H9 (cell line): Measurements from ENCODE around the gene PLEKHM3. TPM values are rescaled to one million over a fixed set of nuclear protein-coding genes. Genes with fewer than 3 reads are reported as not detected.
A peak's percentile ranks its signal among the peaks of the same experiment; 100 is the strongest.

Source experiments
- DNase-seq: peaks from one replicate; pipeline ENCODE4 v3.0.0-alpha.2; 2017
- H2AFZ ChIP-seq: one replicate; pipeline ENCODE4 v1.6.1; 2013; ENCODE audit warnings: mild to moderate bottlenecking, low read length, control low read depth, moderate library complexity
- H2AK5ac ChIP-seq: 2 replicates; pipeline ENCODE4 v1.6.1; 2013; ENCODE audit warnings: low read length, control low read depth, mixed read lengths; ENCODE audit not compliant: insufficient read length
- H2BK120ac ChIP-seq: one replicate; pipeline ENCODE4 v1.6.1; 2013; ENCODE audit warnings: low read depth, mild to moderate bottlenecking, low read length, control low read depth, inconsistent platforms; ENCODE audit not compliant: poor library complexity, severe bottlenecking
- H2BK12ac ChIP-seq: 2 replicates; pipeline ENCODE4 v1.6.1; 2013; ENCODE audit warnings: low read length, control low read depth, mixed read lengths, low read depth; ENCODE audit not compliant: insufficient read length
- H2BK15ac ChIP-seq: 2 replicates; pipeline ENCODE4 v1.6.1; 2013; ENCODE audit warnings: low read depth, low read length, control low read depth
- H2BK20ac ChIP-seq: one replicate; pipeline ENCODE4 v1.6.1; 2013; ENCODE audit warnings: low read depth, mild to moderate bottlenecking, low read length, control low read depth, inconsistent platforms; ENCODE audit not compliant: poor library complexity, severe bottlenecking
- H2BK5ac ChIP-seq: 2 replicates; pipeline ENCODE4 v1.6.1; 2013; ENCODE audit warnings: low read length, control low read depth, mixed read lengths; ENCODE audit not compliant: insufficient read length
- H3K14ac ChIP-seq: 2 replicates; pipeline ENCODE4 v1.6.1; 2013; ENCODE audit warnings: low read length, control low read depth; ENCODE audit not compliant: insufficient read depth
- H3K18ac ChIP-seq: 2 replicates; pipeline ENCODE4 v1.6.1; 2013; ENCODE audit warnings: low read depth, mild to moderate bottlenecking, mixed read lengths, low read length, control low read depth; ENCODE audit not compliant: insufficient read length
- H3K23ac ChIP-seq: 2 replicates; pipeline ENCODE4 v1.6.1; 2013; ENCODE audit warnings: low read length, control low read depth, mixed read lengths, low read depth; ENCODE audit not compliant: insufficient read length
- H3K23me2 ChIP-seq: 2 replicates; pipeline ENCODE4 v1.6.1; 2013; ENCODE audit warnings: low read depth, mild to moderate bottlenecking, mixed read lengths, low read length, control low read depth; ENCODE audit not compliant: insufficient read length, poor library complexity, severe bottlenecking
- H3K27ac ChIP-seq: 2 replicates; pipeline ENCODE4 v1.5.1; 2013; ENCODE audit warnings: low read length, control low read depth, mixed read lengths, low read depth; ENCODE audit not compliant: insufficient read length
- H3K27me3 ChIP-seq: 2 replicates; pipeline ENCODE4 v1.6.1; 2013; ENCODE audit warnings: low read length, control low read depth, inconsistent platforms; ENCODE audit not compliant: insufficient read depth
- H3K4ac ChIP-seq: 2 replicates; pipeline ENCODE4 v1.6.1; 2013; ENCODE audit warnings: low read depth, mild to moderate bottlenecking, control low read depth, inconsistent platforms, low read length, moderate library complexity
- H3K4me1 ChIP-seq: 2 replicates; pipeline ENCODE4 v1.6.1; 2013; ENCODE audit warnings: low read length, control low read depth, inconsistent platforms; ENCODE audit not compliant: insufficient read depth
- H3K4me2 ChIP-seq: 2 replicates; pipeline ENCODE4 v1.6.1; 2013; ENCODE audit warnings: low read length, control low read depth, mixed read lengths; ENCODE audit not compliant: insufficient read length, insufficient read depth
- H3K56ac ChIP-seq: 2 replicates; pipeline ENCODE4 v1.6.1; 2013; ENCODE audit warnings: low read depth, mild to moderate bottlenecking, mixed read lengths, low read length, control low read depth; ENCODE audit not compliant: insufficient read length
- H3K79me1 ChIP-seq: 2 replicates; pipeline ENCODE4 v1.6.1; 2013; ENCODE audit warnings: low read depth, mild to moderate bottlenecking, moderate library complexity, low read length, control low read depth, inconsistent platforms; ENCODE audit not compliant: insufficient read depth, poor library complexity, severe bottlenecking
- H3K79me2 ChIP-seq: 2 replicates; pipeline ENCODE4 v1.6.1; 2013; ENCODE audit warnings: low read length, control low read depth, inconsistent platforms; ENCODE audit not compliant: insufficient read depth
- H3K9ac ChIP-seq: 2 replicates; pipeline ENCODE4 v1.6.1; 2013; ENCODE audit warnings: low read length, control low read depth, mixed read lengths; ENCODE audit not compliant: insufficient read length; ENCODE audit errors: extremely low read depth
- H3K9me3 ChIP-seq: one replicate; pipeline ENCODE4 v1.6.1; 2013; ENCODE audit warnings: low read depth, low read length, inconsistent platforms; ENCODE audit not compliant: control insufficient read depth
- H3T11ph ChIP-seq: one replicate; pipeline ENCODE4 v1.6.1; 2013; ENCODE audit warnings: mild to moderate bottlenecking, low read length, control low read depth, inconsistent platforms
- H4K20me1 ChIP-seq: one replicate; pipeline ENCODE4 v1.6.1; 2013; ENCODE audit not compliant: control insufficient read depth, insufficient read length, insufficient read depth
- H4K5ac ChIP-seq: 2 replicates; pipeline ENCODE4 v1.6.1; 2013; ENCODE audit warnings: low read depth, mild to moderate bottlenecking, mixed read lengths, low read length, control low read depth; ENCODE audit not compliant: insufficient read length
- H4K8ac ChIP-seq: replicated peaks from 2 replicates; pipeline ENCODE4 v1.6.1; 2013; ENCODE audit warnings: low read length, control low read depth, mixed read lengths, low read depth; ENCODE audit not compliant: insufficient read length
- H4K91ac ChIP-seq: 2 replicates; pipeline ENCODE4 v1.6.1; 2013; ENCODE audit warnings: low read depth, mild to moderate bottlenecking, moderate library complexity, mixed read lengths, low read length, control low read depth; ENCODE audit not compliant: insufficient read length
- H3K27ac Mint-ChIP-seq, 3 experiments: 2 replicates in 2 of 3; 3 replicates in 1 of 3; pipeline ENCODE4 v1.8.0; 2020 to 2021; ENCODE audit warnings: mixed read lengths in 3 of 3, mild to moderate bottlenecking in 1 of 3, moderate library complexity in 1 of 3
- H3K27me3 Mint-ChIP-seq: 2 replicates; pipeline ENCODE4 v1.8.0; 2021; ENCODE audit warnings: low read depth, mild to moderate bottlenecking, moderate library complexity, mixed read lengths
- H3K36me3 Mint-ChIP-seq, 3 experiments: 2 replicates in 2 of 3; 3 replicates in 1 of 3; pipeline ENCODE4 v1.8.0; 2020 to 2021; ENCODE audit warnings: low read depth in 3 of 3, mixed read lengths in 3 of 3; ENCODE audit not compliant: insufficient read depth in 1 of 3
- H3K4me1 Mint-ChIP-seq, 2 experiments: 2 replicates each; pipeline ENCODE4 v1.8.0; 2020; ENCODE audit warnings: mixed read lengths in 2 of 2
- H3K4me3 Mint-ChIP-seq, 2 experiments: 2 replicates in 1 of 2; 3 replicates in 1 of 2; pipeline ENCODE4 v1.8.0; 2020 to 2021; ENCODE audit warnings: mild to moderate bottlenecking in 2 of 2, mixed read lengths in 2 of 2, moderate library complexity in 1 of 2
- H3K9me3 Mint-ChIP-seq, 2 experiments: 2 replicates in 1 of 2; 3 replicates in 1 of 2; pipeline ENCODE4 v1.8.0; 2020; ENCODE audit warnings: mild to moderate bottlenecking in 2 of 2, mixed read lengths in 2 of 2, moderate library complexity in 1 of 2
- WGBS: extraction: QIAGEN DNeasy Blood & Tissue Kit; methylation state at CpG from one replicate; pipeline ENCODE4 v1.1.7; 2013; ENCODE audit warnings: missing lambda C conversion rate, low lambda C conversion rate, mixed read lengths; ENCODE audit not compliant: insufficient read length; ENCODE audit errors: extremely low coverage; 5-methylcytosine and 5-hydroxymethylcytosine counted together
- total RNA-seq: library from RNA; stranded (reverse); gene quantifications from 2 replicates; pipeline ENCODE4 v1.2.1, GENCODE V29; 2021
- TF ChIP-seq, protein P1 (sequence below): fragments of 200-600 bp; sonication (generic); conservative IDR thresholded peaks from 3 replicates; pipeline ENCODE4 v1.8.0; 2021; ENCODE audit warnings: antibody characterized with exemption, mild to moderate bottlenecking

PLEKHM3 gene
- total RNA-seq, 1 experiment from 2014 or later = 7.5 TPM

DNA sequence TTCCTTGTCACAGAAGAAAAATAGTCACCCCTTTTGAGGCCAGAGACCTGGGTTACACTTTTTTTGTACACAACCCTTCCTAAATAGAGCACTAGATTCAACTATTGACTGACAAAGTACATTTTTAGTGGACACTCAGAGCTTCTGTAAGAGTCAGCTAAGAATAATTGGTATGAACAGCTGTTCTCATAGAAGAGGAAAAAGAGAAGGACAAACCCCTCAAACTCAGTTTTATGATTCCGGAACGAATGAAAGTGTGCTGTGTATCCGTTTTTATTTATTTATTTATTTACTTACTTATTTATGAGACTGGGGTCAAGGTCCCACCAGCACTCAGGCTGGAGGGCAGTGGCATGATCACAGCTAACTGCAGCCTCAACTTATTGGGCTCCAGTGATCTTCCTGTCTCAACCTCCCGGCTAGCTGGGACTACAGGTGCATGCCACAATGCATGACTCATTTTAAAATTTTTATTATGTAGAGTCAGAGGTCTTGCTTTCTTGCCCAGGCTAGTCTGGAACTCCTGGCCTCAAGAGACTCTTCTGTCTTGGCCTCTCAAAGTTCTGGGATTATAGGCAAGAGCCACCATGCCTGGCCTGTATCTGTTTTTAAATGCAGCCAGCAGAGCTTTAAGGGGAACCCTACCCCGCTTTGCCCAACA, 219.6 kb downstream of the PLEKHM3 start:
- H4K5ac ChIP-seq = no peak overlapping the region
- no peak overlapping the region for H2BK120ac ChIP-seq
- no peak overlapping the region for H2AK5ac ChIP-seq
- H3K4me1 Mint-ChIP-seq = peaks cover 37 to 40% of the 10 kb centered on the region in 2 experiments
- no peak overlapping the region for H2BK20ac ChIP-seq
- H4K20me1 ChIP-seq = no peaks in the 10 kb centered on the region
- H3K9me3 ChIP-seq = no peaks in the 10 kb centered on the region
- no peaks in the 10 kb centered on the region for H3K27me3 Mint-ChIP-seq
- no peak overlapping the region for H3K4me3 Mint-ChIP-seq
- H3K36me3 Mint-ChIP-seq = no peaks in the 10 kb centered on the region
- DNase-seq = no peak
- no peaks in the 10 kb centered on the region for H3K27me3 ChIP-seq
- no peak overlapping the region for H3K4ac ChIP-seq
- no peak overlapping the region for H2BK15ac ChIP-seq
- H4K8ac ChIP-seq = no peak overlapping the region
- H3K4me2 ChIP-seq = no peak overlapping the region
- H4K91ac ChIP-seq = no peak overlapping the region
- H3T11ph ChIP-seq = no peak overlapping the region
- H2AFZ ChIP-seq = no peak overlapping the region
- TF ChIP-seq, protein P1, sequence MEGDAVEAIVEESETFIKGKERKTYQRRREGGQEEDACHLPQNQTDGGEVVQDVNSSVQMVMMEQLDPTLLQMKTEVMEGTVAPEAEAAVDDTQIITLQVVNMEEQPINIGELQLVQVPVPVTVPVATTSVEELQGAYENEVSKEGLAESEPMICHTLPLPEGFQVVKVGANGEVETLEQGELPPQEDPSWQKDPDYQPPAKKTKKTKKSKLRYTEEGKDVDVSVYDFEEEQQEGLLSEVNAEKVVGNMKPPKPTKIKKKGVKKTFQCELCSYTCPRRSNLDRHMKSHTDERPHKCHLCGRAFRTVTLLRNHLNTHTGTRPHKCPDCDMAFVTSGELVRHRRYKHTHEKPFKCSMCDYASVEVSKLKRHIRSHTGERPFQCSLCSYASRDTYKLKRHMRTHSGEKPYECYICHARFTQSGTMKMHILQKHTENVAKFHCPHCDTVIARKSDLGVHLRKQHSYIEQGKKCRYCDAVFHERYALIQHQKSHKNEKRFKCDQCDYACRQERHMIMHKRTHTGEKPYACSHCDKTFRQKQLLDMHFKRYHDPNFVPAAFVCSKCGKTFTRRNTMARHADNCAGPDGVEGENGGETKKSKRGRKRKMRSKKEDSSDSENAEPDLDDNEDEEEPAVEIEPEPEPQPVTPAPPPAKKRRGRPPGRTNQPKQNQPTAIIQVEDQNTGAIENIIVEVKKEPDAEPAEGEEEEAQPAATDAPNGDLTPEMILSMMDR = no peak
- no peaks in the 10 kb centered on the region for H3K79me2 ChIP-seq
- no CpG with 5 or more reads among the region's 5 CpGs for WGBS
- no peak overlapping the region for H3K9ac ChIP-seq
- H2BK5ac ChIP-seq = no peak overlapping the region
- no peak overlapping the region for H3K23ac ChIP-seq
- no peak overlapping the region for H3K14ac ChIP-seq
- no peak overlapping the region for H3K18ac ChIP-seq
- peak overlapping the region in 1 of 3 experiments; percentile 40; a peak in 1 of 7 replicates for H3K27ac Mint-ChIP-seq
- no peak overlapping the region for H3K27ac ChIP-seq
- peaks cover 10% of the 10 kb centered on the region for H3K4me1 ChIP-seq
- H2BK12ac ChIP-seq = no peak overlapping the region
- H3K9me3 Mint-ChIP-seq = no peaks in the 10 kb centered on the region
- no peak overlapping the region for H3K56ac ChIP-seq
- no peaks in the 10 kb centered on the region for H3K23me2 ChIP-seq
- H3K79me1 ChIP-seq = no peaks in the 10 kb centered on the region
